ENCODE measurements around the gene RASSF5.
"Not testable (repeated sequence)": the region's sequence is repeated elsewhere in the genome, so short reads cannot be mapped to it uniquely, and the experiment has no call there.

The RASSF5 gene

GRCh38 chr1:206588492-206588891 is 81.2 kb downstream of the RASSF5 start:
- no peak for DNase-seq (ENCODE audit: low spot score)

GRCh38 chr1:206589206-206589605 is 81.9 kb downstream of the RASSF5 start:
- peak; percentile 99 for DNase-seq (ENCODE audit: low spot score)

GRCh38 chr1:206590025-206590758 is 82.9 kb downstream of the RASSF5 start:
- peak; percentile 39 for DNase-seq (ENCODE audit: low spot score)

GRCh38 chr1:206591226-206591625 is 83.9 kb downstream of the RASSF5 start:
- no peak for DNase-seq (ENCODE audit: low spot score)

GRCh38 chr1:206591696-206592095 is 84.4 kb downstream of the RASSF5 start:
- DNase-seq (ENCODE audit: low spot score) = no peak

GRCh38 chr1:206593351-206593925 is 86.1 kb downstream of the RASSF5 start:
- DNase-seq (ENCODE audit: low spot score) = no peak

GRCh38 chr1:206595581-206596318 is 88.4 kb downstream of the RASSF5 start:
- no peak for DNase-seq (ENCODE audit: low spot score)

- DNase-seq (ENCODE audit: low spot score) = no peak
Observed at GRCh38 chr1:206596319-206596666, 89.0 kb downstream of the RASSF5 start.

GRCh38 chr1:206600527-206600926 is 93.2 kb downstream of the RASSF5 start:
- no peak for DNase-seq (ENCODE audit: low spot score)

GRCh38 chr1:206604861-206605260 is 97.5 kb downstream of the RASSF5 start:
- DNase-seq (ENCODE audit: low spot score) = no peak

GRCh38 chr1:206606867-206607266 is 99.5 kb downstream of the RASSF5 start:
- DNase-seq (ENCODE audit: low spot score) = peak; percentile 61

GRCh38 chr1:206608108-206608698 is 100.9 kb downstream of the RASSF5 start:
- DNase-seq (ENCODE audit: low spot score) = no peak

GRCh38 chr1:206609229-206609991 is 102.1 kb downstream of the RASSF5 start:
- DNase-seq (ENCODE audit: low spot score) = no peak

GRCh38 chr1:206612129-206612876 is 105.0 kb downstream of the RASSF5 start, which contains the start of gene EIF2D:
Gene EIF2D (minus strand): TSS chr1:206612465. CDS start chr1:206612342, 123 bp downstream.
- DNase-seq (ENCODE audit: low spot score) = peak; percentile 100

- DNase-seq (ENCODE audit: low spot score) = not testable (repeated sequence)
Observed at GRCh38 chr1:206626396-206626795, 119.1 kb downstream of the RASSF5 start.

GRCh38 chr1:206628916-206629315 is 121.6 kb downstream of the RASSF5 start:
- DNase-seq (ENCODE audit: low spot score) = no peak

- DNase-seq (ENCODE audit: low spot score) = peak; percentile 90
Observed at GRCh38 chr1:206631085-206631509, 123.8 kb downstream of the RASSF5 start.

- peak; percentile 57 for DNase-seq (ENCODE audit: low spot score)
Observed at GRCh38 chr1:206633708-206634121, 126.4 kb downstream of the RASSF5 start.

GRCh38 chr1:206634365-206635079 is 127.2 kb downstream of the RASSF5 start:
- peak; percentile 90 for DNase-seq (ENCODE audit: low spot score)

Data from COLO829 (cell line).